ENCODE results near the gene PLXNA4. TPM values are rescaled to one million over a fixed set of nuclear protein-coding genes. Genes with fewer than 3 reads are reported as not detected.

The PLXNA4 gene
- total and polyA plus RNA-seq, 4 donors = 0.63 to 4.6 (median 2.1) TPM

DNA sequence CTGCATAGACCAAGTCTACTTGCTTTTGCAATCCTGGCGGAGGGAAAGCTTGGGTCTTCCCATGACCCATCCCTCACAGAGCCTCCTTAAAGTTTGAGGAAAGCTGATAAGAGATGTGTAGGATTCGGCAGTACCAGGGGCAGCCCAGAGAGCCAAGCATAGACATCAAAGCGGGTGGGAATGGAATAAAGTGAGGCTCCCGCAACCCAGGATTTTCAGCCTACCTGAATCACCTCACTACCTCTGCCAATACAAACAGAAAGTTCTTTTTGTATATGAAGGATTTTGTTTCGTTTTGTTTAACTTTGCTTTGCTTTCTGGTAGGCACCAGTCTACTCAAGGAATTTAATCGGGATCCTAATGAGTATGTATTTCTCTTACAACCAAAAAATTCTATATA is 451.7 kb downstream of the PLXNA4 start:
- Histone ChIP-seq H3K36me3 (ENCODE audit: control insufficient read depth in 4 of 4, insufficient read depth in 4 of 4, low read length in 4 of 4) (no peaks in the 10 kb centered on the region), H3K9me3 (ENCODE audit: control insufficient read depth in 4 of 4, insufficient read depth in 3 of 4, low read length in 3 of 4) (no peaks in the 10 kb centered on the region), H3K9ac (ENCODE audit: insufficient read depth in 1 of 2, low read length in 2 of 2) (no peak overlapping the region), H3K27me3 (ENCODE audit: control insufficient read depth in 3 of 3, insufficient read depth in 3 of 3, low read length in 2 of 3) (peaks cover 0 to 4% (median 0%) of the 10 kb centered on the region in 3 donors), H3K4me3 (no peak overlapping the region), H3K4me1 (ENCODE audit: control insufficient read depth in 5 of 5, insufficient read depth in 5 of 5, low read length in 5 of 5) (no peaks in the 10 kb centered on the region), H3K27ac (ENCODE audit: low read depth in 1 of 2, low read length in 1 of 2) (no peak overlapping the region)
- no peak for DNase-seq
- WGBS, 2 donors = 70 to 84% methylated on average over 6 of the region's 6 CpGs
- no peak for ATAC-seq (ENCODE audit: insufficient read depth, low FRiP score)
- TF ChIP-seq, protein P1, sequence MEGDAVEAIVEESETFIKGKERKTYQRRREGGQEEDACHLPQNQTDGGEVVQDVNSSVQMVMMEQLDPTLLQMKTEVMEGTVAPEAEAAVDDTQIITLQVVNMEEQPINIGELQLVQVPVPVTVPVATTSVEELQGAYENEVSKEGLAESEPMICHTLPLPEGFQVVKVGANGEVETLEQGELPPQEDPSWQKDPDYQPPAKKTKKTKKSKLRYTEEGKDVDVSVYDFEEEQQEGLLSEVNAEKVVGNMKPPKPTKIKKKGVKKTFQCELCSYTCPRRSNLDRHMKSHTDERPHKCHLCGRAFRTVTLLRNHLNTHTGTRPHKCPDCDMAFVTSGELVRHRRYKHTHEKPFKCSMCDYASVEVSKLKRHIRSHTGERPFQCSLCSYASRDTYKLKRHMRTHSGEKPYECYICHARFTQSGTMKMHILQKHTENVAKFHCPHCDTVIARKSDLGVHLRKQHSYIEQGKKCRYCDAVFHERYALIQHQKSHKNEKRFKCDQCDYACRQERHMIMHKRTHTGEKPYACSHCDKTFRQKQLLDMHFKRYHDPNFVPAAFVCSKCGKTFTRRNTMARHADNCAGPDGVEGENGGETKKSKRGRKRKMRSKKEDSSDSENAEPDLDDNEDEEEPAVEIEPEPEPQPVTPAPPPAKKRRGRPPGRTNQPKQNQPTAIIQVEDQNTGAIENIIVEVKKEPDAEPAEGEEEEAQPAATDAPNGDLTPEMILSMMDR (IDR thresholded peaks at IDR 0.05; ENCODE audit: control extremely low read depth, extremely low read depth) = no peak

DNA sequence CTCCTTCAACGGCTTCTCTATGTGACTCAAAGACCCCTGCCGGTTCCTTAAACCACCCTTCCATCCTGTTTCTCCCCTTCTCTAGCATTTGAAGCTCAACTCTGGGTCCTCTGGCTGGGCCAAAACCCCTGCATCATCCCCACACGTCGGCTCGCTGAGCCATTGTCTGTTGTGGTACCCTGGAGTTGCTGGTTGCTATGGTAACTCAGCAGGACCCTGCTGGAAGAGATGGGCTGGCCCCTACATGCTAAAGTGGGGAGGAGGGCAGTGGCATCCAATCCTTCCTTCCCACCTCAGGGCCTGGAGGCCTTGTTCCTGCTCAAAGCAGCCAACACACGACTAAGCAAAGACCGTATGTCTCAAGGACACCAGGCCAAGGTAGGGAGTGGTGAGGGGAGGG is 452.5 kb downstream of the PLXNA4 start:
- no peak overlapping the region for H3K9ac ChIP-seq (ENCODE audit: insufficient read depth in 1 of 2, low read length in 2 of 2)
- no peak for DNase-seq
- no peak overlapping the region for H3K4me3 ChIP-seq
- no peaks in the 10 kb centered on the region for H3K36me3 ChIP-seq (ENCODE audit: control insufficient read depth in 4 of 4, insufficient read depth in 4 of 4, low read length in 4 of 4)
- WGBS, 2 donors = 53 to 58% methylated on average over 7 of the region's 7 CpGs
- peaks cover 0 to 4% (median 0%) of the 10 kb centered on the region in 3 donors for H3K27me3 ChIP-seq (ENCODE audit: control insufficient read depth in 3 of 3, insufficient read depth in 3 of 3, low read length in 2 of 3)
- H3K9me3 ChIP-seq (ENCODE audit: control insufficient read depth in 4 of 4, insufficient read depth in 3 of 4, low read length in 3 of 4) = no peaks in the 10 kb centered on the region
- H3K27ac ChIP-seq (ENCODE audit: low read depth in 1 of 2, low read length in 1 of 2) = no peak overlapping the region
- TF ChIP-seq, protein P1 (IDR thresholded peaks at IDR 0.05; ENCODE audit: control extremely low read depth, extremely low read depth) = no peak
- H3K4me1 ChIP-seq (ENCODE audit: control insufficient read depth in 5 of 5, insufficient read depth in 5 of 5, low read length in 5 of 5) = no peaks in the 10 kb centered on the region
- no peak for ATAC-seq (ENCODE audit: insufficient read depth, low FRiP score)

DNA sequence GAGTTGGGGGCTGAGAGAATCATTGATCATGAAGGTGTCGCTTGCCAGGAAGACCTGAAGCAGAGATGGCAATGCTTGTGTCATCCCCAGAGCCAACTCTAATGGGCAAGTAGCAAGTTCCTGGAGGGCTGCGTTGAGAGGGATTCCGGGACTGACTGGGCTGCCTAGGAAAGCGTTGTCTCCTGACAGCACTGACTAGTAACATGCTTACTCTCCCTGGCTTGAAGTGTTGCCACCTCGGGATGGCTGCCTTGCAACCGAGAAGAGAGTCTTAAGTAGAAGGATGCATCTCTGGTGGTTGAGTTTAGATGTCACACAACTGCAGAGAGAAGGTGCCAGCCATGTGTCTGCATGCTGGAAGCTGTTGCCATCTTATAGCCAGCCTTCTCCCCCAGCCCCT is 453.4 kb downstream of the PLXNA4 start:
- H3K9ac ChIP-seq (ENCODE audit: insufficient read depth in 1 of 2, low read length in 2 of 2) = no peak overlapping the region
- no peak overlapping the region for H3K4me3 ChIP-seq
- H3K36me3 ChIP-seq (ENCODE audit: control insufficient read depth in 4 of 4, insufficient read depth in 4 of 4, low read length in 4 of 4) = no peaks in the 10 kb centered on the region
- H3K27me3 ChIP-seq (ENCODE audit: control insufficient read depth in 3 of 3, insufficient read depth in 3 of 3, low read length in 2 of 3) = peaks cover 0 to 4% (median 0%) of the 10 kb centered on the region in 3 donors
- 84 to 87% methylated on average over 6 of the region's 6 CpGs for WGBS, 2 donors
- TF ChIP-seq, protein P1 (IDR thresholded peaks at IDR 0.05; ENCODE audit: control extremely low read depth, extremely low read depth) = no peak
- H3K9me3 ChIP-seq (ENCODE audit: control insufficient read depth in 4 of 4, insufficient read depth in 3 of 4, low read length in 3 of 4) = no peaks in the 10 kb centered on the region
- ATAC-seq (ENCODE audit: insufficient read depth, low FRiP score) (no peak), DNase-seq (no peak)
- no peaks in the 10 kb centered on the region for H3K4me1 ChIP-seq (ENCODE audit: control insufficient read depth in 5 of 5, insufficient read depth in 5 of 5, low read length in 5 of 5)
- no peak overlapping the region for H3K27ac ChIP-seq (ENCODE audit: low read depth in 1 of 2, low read length in 1 of 2)

DNA sequence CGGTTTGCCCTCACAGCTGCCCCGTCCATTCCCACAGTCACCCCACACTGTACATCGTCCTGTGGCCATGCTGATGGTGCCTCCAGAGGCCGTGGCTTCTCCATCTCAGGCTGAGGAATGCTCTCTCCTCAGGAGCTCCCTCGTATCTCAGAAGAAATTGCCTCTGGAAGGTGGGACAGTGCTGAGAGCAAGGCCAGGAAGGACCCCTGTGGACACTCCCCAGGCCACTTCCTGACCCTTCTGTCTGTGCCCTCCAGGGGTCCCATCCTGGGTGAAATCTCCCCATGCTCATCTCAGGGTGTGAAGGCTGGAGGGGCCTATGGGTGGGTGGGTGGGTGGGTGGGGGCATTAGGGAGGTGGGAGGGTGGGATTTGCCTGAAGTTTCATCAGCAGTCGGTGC is 454.3 kb downstream of the PLXNA4 start:
- no peak overlapping the region for H3K9ac ChIP-seq (ENCODE audit: insufficient read depth in 1 of 2, low read length in 2 of 2)
- no peaks in the 10 kb centered on the region for H3K9me3 ChIP-seq (ENCODE audit: control insufficient read depth in 4 of 4, insufficient read depth in 3 of 4, low read length in 3 of 4)
- 68 to 77% methylated on average over 6 of the region's 6 CpGs for WGBS, 2 donors
- ATAC-seq (ENCODE audit: insufficient read depth, low FRiP score) (no peak), DNase-seq (no peak)
- no peaks in the 10 kb centered on the region for H3K36me3 ChIP-seq (ENCODE audit: control insufficient read depth in 4 of 4, insufficient read depth in 4 of 4, low read length in 4 of 4)
- H3K27me3 ChIP-seq (ENCODE audit: control insufficient read depth in 3 of 3, insufficient read depth in 3 of 3, low read length in 2 of 3) = peaks cover 0 to 4% (median 0%) of the 10 kb centered on the region in 3 donors
- TF ChIP-seq, protein P1 (IDR thresholded peaks at IDR 0.05; ENCODE audit: control extremely low read depth, extremely low read depth) = no peak
- H3K27ac ChIP-seq (ENCODE audit: low read depth in 1 of 2, low read length in 1 of 2) = no peak overlapping the region
- no peaks in the 10 kb centered on the region for H3K4me1 ChIP-seq (ENCODE audit: control insufficient read depth in 5 of 5, insufficient read depth in 5 of 5, low read length in 5 of 5)
- no peak overlapping the region for H3K4me3 ChIP-seq
